ENCODE results near the gene IRF1.

DNA sequence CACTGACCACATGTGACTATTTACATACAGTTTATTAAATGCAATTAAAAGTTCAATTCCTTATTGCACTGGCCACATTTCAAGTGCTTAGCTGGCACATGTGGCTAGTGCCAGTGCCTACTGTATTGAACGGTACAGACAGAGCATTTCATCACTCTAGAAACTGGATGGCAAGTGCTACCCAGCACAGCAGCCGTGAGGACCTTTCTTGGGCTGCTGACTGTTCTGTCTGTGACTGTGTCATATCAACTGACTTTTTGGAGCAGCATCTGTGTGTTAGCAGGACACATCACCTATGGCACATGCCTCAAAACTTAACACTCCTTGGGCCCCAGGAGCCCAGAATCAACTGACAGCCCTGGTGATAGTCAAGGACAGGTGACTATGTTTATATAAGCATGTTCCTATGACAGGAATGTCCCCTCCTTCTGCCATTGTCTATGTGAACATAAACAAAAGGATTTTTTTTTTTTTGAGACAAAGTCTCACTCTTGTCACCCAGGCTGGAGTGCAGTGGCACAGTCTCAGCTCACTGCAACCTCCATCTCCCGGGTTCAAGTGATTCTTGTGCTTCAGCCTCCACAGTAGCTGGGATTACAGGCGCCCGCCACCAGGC is 8.9 kb downstream of the IRF1 start:
- TF ChIP-seq CTCF (IDR thresholded peaks at IDR 0.05 in 4 of 5, conservative IDR thresholded peaks at IDR 0.05 in 1 of 5), result no peak
- no peak for TF ChIP-seq POLR2A (IDR thresholded peaks at IDR 0.05)

Measured in gastrocnemius medialis (tissue), 4 donors.